ENCODE results near the gene ARL17A.
"Not testable (repeated sequence)": the region's sequence is repeated elsewhere in the genome, so short reads cannot be mapped to it uniquely, and the experiment has no call there.

Gene ARL17A

DNA sequence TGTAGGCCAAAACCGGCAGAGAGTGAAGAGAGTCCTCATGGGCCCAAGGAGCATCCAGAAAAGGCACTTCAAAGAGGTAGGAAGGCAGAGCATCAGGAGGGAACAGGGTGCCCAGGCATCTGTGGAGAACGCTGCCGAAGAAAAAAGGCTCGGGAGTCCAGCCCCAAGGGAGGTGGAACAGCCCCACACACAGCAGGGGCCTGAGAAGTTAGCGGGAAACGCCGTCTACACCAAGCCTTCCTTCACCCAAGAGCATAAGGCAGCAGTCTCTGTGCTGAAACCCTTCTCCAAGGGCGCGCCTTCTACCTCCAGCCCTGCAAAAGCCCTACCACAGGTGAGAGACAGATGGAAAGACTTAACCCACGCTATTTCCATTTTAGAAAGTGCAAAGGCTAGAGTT lies 30.9 kb downstream of the ARL17A start:
- not testable (repeated sequence) for DNase-seq (ENCODE audit: low read depth)

DNA sequence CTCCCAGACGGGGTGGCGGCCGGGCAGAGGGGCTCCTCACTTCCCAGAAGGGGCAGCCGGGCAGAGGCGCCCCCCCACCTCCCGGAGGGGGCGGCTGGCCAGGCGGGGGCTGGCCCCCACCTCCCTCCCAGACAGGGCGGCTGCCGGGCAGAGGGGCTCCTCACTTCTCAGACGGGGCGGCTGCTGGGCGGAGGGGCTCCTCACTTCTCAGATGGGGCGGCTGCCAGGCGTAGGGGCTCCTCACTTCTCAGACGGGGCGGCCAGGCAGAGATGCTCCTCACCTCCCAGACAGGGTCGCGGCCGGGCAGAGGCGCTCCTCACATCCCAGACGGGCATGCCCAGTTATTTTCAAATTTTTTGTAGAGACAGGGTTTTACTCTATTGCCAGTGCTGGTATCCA lies 44.8 kb downstream of the ARL17A start:
- DNase-seq (ENCODE audit: low read depth), result not testable (repeated sequence)

DNA sequence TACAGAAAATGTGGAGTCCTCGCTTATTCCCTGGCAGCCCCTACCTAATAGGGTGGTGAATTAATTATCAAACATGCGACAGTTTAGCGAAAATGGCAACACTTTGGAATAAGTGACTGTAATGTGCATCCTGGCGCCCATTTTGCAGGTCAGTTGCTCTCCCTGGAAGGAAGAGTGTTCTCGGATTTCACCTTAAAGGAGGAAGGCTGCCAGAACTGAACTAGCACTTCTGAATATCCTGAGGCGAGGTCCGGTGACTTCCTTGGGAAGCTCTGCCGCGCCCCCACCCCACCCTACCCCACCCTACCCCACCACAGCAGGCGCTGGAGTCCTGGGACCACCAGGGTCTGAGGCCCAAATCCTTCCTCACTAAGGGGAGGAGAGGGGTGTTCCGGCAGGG lies 67.3 kb downstream of the ARL17A start, which contains the start of gene LRRC37A2:
Gene LRRC37A2 (plus strand): TSS at position 301 of the 400 bp plus-strand sequence. CDS start 245 bp downstream, outside the sequence.
- DNase-seq (ENCODE audit: low read depth), result not testable (repeated sequence)

DNA sequence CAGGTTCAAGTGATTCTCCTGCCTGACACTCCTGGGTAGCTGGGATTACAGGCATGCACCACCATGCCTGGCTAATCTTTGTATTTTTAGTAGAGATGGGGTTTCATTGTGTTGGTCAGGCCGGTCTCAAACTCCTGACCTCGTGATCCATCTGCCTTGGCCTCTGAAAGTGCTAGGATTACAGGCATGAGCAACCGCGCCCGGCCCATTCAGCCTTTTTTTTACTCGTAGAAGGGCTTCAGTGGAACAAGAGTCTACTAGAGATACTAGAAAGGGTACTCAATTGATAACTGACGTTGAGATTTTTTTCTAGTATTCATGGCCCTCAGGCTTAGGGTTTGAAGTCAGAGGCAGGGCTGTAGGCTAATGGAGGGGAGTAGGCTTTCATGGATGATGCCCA lies 73.6 kb downstream of the ARL17A start:
- DNase-seq (ENCODE audit: low read depth), result not testable (repeated sequence)

DNA sequence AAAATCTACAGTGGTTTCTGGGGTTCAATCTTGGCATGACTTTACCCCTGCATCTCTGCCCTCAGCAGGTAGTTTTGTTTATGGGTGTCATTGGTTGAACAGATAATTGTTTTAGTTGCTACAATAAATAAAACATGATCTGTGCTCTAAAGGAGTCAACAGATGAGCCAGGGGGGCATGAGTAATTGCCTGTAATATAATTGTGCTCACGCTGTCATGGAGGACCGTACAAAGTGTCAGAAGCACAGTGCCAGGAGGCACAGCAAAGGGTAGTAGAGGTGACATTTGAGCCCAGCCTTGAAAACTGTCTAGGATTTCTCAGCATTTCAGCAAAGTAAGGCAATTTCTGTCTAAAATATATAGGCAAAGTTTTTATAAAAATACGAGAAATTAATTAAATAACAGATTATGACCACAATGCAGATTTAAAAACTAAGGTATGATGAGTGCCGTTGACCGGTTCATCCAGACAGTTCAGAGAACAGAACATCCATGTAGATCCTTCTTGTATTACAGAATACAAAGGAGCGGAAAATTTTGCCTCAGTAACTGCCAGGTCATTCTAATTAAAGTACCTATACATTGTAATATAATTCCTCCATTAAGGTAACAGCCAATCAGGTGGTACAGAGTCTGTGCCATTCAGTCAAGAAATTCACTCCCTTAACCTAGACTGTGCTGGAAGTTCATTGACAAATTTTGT lies 79.9 kb downstream of the ARL17A start:
- DNase-seq (ENCODE audit: low read depth), result not testable (repeated sequence)

DNA sequence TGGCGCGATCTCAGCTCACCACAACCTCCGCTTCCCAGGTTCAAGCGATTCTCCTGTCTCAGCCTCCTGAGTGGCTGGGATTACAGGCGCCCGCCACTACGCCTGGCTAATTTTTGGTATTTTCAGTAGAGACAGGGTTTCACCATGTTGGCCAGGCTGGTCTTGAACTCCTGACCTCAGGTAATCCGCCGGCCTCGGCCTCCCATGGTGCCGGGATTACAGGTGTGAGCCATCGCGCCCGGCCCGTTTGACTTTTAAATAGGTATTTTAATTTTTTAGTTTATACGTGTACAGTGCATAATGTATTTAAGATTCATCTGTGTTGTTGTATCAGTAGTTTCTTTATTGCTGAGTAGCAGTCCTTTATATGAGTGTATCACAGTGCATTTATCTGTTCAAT lies 87.5 kb downstream of the ARL17A start:
- not testable (repeated sequence) for DNase-seq (ENCODE audit: low read depth)

DNA sequence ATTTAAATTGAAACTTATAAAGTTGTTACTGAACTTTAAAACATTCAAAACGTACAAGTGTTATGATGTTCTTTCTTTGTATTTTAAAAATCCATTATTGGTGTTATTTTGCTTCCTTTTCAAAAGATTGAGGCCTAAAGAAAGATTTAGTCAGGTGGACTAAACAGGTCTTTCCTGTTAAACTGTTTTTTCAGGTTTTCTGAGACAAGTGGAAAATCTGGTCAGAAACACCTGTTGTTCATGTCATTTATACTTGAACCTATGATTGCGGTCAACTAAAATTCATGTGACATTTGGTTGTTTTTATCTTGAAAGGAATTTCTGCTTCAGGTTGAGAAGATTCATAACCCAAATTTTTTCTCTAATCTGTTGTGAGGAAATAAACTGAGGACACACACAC lies 98.2 kb downstream of the ARL17A start:
- DNase-seq (ENCODE audit: low read depth), result not testable (repeated sequence)

DNA sequence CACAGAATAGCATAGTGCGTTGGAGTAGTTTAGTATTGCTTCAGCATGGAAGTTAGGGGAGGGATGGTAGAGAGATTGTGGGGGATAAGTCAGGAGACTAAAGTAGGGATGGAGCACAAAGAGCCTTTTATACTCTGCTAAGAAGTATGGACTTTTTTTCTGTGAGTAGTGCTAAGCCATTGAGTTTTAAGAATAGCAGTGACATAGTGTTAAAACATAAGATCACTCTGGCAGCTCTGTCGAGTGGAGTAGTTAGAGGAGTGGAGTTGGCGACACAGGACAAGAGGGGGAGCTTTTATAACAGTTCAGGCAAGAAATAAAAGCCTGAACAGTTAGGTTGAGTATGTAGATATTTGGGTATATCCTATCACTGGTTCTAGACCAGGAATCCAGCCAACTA lies 100.7 kb downstream of the ARL17A start:
- DNase-seq (ENCODE audit: low read depth), result not testable (repeated sequence)

DNA sequence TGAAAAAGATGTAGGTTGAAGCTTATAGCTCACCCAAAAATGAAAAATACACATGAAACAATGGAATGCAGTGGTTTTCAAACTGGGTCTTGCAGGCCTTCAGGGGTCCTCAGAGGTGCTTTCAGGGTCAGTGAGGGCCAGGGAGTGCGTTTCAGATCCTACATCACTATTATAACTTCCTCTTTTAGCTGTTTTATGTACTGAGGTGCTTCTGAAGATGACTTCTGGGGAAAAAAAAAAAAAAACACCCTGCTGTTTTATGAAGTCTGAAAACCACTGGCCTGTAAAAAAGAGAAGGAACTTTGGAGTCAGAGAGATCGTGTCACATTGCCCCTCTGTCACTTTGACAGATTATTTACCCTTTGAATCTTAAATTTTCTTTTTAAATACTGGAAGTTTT lies 103.9 kb downstream of the ARL17A start:
- not testable (repeated sequence) for DNase-seq (ENCODE audit: low read depth)

DNA sequence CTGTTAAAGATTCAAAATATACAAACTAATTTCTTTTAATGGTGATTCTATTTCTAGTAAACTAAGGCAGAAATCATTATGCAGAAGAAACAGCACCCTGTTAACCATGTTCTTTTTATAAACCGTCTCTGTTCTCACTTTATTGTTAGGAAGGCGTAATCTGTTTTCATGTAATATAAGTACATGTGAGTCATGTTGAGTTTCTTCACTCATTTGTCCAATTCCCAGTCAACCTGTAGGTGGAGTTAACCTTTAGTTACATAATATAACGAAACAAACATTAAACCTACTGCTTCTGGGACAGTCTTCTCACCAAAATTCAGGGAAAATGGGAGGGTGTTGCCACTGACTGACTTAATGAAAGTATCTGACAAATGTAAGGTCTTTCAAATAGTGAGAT lies 105.0 kb downstream of the ARL17A start:
- DNase-seq (ENCODE audit: low read depth), result not testable (repeated sequence)

DNA sequence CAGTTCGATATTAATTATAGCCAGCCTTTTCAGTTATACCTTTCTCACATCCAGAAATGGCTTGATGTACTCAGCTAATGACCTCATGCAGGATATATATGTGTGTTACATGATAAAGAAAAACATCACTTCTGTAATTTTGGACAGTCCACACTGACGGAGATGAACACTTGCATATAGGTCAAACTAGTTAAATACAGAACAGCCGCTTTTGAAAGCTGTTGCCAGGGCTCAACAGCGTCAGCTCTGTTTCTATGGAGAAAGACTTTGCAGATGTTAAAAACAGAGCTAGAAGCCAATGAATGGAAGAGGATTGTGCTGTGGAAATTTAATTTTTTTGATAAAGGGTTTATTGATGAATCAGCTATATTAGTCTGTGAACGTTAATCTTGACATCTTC lies 111.9 kb downstream of the ARL17A start:
- DNase-seq (ENCODE audit: low read depth), result not testable (repeated sequence)

Data from stimulated activated CD8-positive, alpha-beta memory T cell treated with anti-CD3 and anti-CD28 coated beads, Interleukin-15, amount 100 ng/mL, for 24 hours (primary cell).